Erythroblast (primary cell): ENCODE measurements around the gene GCNT2.
A peak's percentile ranks its signal among the peaks of the same experiment; 100 is the strongest.

ENCODE experiments used
- DNase-seq, 2 experiments: peaks; one replicate each; lab custom pipeline; 2025; lab: John Stamatoyannopoulos, UW
- GATA1 ChIP-seq: IDR thresholded peaks from 2 replicates; pipeline ENCODE4 v1.6.1; 2011; ENCODE audit warnings: low read depth, mild to moderate bottlenecking, control low read depth, low read length, moderate library complexity
- POLR2A ChIP-seq: IDR thresholded peaks from 2 replicates; pipeline ENCODE4 v1.6.1; 2011; ENCODE audit warnings: mild to moderate bottlenecking, low read length

Gene GCNT2

DNA sequence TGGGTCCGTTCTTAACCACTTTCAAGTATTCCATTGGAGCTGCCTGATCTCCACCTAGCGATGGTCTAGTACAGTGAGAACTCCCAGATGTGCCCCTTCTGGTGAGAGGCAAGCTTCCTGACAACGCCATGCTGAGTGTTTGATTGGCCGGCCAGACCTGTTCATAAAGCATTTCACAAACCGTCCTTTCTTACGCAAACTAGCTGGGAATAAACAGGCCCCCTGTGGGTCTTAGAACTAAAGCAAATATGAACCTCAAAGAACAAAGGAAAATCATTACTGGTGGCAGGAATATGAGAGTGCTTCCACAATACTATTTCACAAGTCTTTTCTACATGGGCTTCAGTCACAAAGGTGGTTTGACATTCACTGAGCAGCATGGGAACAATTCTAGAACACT is 15.6 kb upstream of the GCNT2 start:
- no peak for DNase-seq
- TF ChIP-seq GATA1 = no peak
- TF ChIP-seq POLR2A = no peak

DNA sequence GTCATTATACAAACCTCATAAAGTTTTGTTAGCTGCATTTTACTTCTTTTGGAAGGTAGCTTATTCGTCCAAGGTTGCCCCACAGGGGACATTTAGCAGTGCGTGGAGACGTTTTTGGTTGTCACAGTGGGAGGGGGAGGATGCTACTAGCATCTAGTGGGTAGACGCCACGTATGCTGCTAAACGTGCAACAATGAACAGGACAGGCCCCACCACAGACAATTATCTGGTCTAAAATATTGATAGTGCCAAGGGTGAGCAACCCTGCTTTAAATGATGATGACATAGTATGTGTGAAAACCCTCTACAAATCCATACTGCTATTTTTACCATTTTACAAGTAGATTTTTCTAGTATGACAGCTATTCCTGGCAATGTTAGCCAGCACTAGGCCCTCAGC is 13.9 kb upstream of the GCNT2 start:
- TF ChIP-seq POLR2A = no peak
- TF ChIP-seq GATA1 = no peak

DNA sequence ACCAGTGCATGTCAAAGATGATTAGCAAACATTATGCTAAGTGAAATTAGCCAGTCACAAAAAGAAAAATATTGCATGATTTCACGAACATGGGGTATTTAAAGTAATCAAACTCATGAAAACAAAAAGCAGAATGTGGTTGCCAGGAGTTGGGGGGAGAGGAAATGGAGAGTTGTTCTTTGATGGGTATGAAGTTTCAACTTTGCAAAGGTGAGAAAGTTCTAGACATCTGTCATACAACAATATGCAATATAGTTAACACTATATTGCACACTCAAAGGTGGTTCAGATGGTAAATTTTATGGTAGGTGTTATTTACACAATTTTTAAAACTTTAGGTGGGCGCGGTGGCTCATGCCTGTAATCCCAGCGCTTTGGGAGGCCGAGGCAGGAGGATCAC is 13.4 kb upstream of the GCNT2 start:
- TF ChIP-seq POLR2A = no peak
- TF ChIP-seq GATA1 = no peak
- no peak for DNase-seq

More for the DNA sequence above, 13.9 kb upstream of the GCNT2 start:
- no peak for DNase-seq

DNA sequence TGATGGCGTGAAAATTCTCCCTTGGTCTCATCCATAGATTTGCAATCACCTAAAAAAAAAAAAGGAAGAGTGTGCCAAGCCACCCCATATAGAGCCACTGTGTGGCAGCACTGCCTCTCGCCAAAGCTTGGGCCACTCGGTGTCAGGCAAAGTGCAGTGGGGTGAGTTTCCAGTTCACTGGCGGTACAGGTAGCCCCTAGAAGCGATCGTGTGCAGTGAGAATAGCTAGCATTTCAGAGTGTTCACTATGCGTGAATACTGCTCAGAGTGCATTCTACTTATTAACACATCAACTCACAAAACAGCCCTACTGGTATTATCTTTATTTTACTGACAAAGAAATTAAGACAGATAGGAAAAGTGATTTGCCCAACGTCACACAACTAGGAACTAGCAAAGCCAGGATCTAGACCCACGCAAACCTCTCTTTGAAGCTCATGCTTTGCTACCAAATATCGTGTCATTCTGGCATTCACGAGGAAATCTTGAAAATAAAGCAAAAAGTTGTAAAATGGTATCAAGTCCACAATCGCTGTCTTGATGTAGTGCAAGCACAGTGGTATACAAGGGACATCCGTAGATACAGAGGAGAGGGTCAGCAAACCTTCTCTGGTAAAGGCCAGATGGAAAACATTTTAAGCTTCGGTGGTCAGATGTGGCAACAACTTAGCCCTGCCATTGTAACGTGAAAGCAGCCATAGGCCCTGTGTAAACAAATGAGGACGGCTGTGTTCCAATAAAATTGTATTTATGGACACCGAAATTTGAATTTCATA is 10.4 kb upstream of the GCNT2 start:
- TF ChIP-seq GATA1 (no peak), POLR2A (no peak)
- DNase-seq = peak; percentile 74 to 77

DNA sequence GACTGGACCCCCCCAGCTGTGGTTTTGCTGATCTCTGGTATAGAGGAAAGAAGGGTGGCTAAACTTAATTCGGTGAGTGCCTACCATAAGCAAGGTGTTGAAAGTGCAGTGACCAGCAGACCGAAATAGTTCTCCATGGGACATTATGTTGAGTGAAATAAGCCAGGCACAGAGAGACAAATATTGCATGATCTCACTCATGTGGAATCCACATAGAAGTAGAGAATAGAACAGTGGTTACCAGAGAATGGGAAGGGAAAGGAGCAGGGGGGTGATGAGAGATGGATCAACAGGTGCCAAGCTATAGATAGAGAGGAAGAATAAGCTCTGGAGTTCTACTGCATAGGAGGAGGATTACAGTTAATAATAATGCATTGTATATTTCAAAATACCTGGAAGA is 9.7 kb upstream of the GCNT2 start:
- TF ChIP-seq POLR2A (no peak), GATA1 (no peak)
- DNase-seq = no peak

DNA sequence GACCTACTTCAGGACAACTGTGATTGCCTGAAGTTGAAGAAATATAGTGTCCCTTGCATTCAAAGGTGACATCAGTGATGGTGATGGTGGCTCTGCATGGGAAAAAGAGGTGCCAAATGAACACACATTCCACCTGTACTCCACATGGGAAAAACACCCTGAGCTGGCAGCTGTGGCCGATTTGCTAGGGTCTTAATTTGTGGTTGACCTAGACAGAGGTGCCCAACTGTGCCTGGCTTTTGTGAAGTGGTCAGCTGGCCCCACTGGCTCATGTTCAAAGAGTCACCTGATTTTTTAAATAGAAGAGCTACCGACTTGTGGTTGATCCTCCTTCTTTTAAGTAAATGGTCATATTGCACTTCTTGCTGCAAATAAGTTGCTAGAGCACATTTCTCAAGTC is 7.6 kb upstream of the GCNT2 start:
- DNase-seq = no peak
- no peak for TF ChIP-seq GATA1
- no peak for TF ChIP-seq POLR2A

DNA sequence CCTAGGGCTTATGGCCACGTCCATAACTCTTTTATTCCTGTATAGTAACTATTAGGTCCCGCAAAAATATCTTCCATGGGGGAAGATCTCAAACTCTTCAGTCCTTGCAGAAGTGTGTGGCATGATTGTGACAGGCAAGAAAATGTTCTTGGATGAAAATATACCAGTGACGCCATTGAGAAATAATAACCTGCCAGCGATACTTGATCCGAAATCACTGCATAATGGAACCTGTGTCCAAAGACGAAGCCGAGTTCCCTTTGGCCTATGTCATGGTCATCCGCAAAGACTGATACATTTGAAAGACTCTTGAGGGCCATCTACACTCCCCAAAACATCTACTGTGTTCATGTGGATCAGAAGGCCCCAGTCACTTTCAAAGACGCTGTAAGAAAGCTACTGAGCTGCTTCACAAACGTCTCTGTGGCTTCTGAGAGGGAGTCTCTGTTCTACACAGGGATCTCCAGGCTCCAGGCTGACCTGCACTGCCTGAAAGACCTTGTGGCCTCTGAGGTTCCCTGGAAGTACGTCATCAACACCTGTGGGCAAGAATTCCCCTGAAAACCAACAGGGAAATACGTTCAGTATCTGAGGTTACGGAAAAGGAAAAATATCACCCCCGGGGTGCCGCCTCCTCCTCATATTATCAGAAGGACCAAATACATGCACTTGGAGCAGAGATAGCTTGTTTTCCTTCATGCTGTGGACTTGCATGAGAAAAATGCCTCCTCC is 6.9 kb upstream of the GCNT2 start:
- TF ChIP-seq GATA1 = no peak
- TF ChIP-seq POLR2A = no peak
- DNase-seq = no peak

DNA sequence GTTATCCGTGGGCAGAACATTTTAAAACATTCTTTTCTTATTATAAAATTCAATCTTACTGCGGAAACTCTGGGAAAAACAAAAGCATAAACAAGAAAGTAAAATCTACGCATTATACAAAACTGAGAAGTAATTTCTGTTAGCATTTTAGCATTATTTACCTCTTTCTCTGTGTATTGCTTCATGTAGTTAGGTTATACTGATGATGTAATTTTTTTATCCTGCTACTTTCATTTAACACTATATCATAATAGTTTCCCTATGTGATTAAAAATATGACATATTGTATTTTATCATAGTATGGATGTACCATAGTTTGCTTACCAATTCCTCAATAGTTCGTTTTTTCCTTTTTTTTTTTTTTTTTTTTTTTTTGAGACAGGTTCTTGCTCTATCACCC is 4.2 kb upstream of the GCNT2 start:
- TF ChIP-seq GATA1 (no peak), POLR2A (no peak)

DNA sequence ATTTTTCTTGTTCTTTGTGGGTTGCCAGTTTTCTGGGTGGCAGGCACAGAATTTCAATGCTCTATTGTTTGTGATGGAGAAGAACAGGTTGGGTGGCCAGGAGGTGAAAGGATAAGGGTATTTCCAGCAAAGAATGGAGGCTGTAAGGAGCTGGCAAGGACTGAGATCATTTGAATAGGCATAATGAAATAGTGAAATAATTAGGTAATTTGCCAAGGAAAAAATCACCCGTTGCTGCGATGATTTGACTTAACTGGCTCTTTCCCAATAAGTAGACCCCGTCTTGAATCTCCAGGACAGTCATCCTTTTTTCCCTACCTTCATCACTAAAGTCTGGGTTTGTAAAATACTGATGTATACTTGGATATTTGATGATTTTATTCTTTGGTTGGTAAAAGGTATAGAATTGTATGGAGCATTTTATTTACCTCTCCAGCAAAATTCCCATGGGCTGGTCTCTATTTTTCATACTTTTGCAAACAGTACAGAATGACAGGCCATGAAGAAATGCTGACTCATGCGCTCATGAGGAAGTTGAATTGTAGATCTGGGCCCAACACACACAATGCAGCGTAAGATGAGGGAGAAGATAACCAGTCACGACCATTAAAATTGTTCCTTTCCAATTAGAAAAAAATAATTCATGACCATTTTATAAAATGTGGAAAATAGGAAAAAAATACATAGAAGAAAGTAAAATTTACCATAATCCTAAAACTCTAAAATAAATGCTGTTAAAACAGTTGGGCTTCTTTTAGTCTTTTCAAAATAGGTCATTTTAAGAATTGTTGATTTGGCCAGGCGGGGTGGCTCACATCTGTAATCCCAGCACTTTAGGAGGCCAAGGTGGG is 2.4 kb upstream of the GCNT2 start:
- DNase-seq = peak; percentile 81 to 91
- no peak for TF ChIP-seq POLR2A
- peak; percentile 78 for TF ChIP-seq GATA1

More for the DNA sequence above, 4.2 kb upstream of the GCNT2 start:
- DNase-seq = no peak

DNA sequence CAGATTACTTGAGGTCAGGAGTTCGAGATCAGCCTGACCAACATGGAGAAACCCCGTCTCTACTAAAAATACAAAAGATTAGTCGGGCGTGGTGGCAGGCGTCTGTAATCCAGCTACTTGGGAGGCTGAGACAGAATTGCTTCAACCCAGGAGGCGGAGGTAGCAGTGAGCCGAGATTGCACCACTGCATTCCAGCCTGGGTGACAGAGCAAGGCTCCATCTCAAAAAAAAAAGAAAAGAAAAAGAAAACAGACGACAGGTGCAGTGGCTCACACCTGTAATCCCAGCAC is 1.8 kb upstream of the GCNT2 start:
- peak in 1 of 2 experiments; percentile 46 for DNase-seq

DNA sequence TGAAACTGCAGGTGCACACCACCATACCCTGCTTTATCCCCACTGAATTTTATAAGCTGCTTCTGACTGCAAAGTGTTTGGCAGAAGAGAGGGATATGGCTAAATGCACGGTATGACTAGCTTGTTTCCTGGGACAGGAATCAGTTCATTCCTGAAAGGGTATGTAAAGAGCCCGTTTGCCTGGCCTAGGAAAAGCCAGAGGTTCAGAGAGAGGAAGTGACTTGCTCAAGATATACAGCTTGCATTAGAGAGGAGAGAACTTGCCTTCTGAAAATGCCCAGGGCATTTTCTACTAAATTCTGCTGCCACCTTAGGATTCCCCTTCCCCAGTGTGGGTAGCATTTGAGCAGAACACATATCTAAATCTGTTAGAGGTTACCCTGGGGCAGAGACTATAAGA is 683 bp upstream of the GCNT2 start:
- no peak for TF ChIP-seq GATA1
- no peak for TF ChIP-seq POLR2A
- DNase-seq = peak in 1 of 2 experiments; percentile 26

DNA sequence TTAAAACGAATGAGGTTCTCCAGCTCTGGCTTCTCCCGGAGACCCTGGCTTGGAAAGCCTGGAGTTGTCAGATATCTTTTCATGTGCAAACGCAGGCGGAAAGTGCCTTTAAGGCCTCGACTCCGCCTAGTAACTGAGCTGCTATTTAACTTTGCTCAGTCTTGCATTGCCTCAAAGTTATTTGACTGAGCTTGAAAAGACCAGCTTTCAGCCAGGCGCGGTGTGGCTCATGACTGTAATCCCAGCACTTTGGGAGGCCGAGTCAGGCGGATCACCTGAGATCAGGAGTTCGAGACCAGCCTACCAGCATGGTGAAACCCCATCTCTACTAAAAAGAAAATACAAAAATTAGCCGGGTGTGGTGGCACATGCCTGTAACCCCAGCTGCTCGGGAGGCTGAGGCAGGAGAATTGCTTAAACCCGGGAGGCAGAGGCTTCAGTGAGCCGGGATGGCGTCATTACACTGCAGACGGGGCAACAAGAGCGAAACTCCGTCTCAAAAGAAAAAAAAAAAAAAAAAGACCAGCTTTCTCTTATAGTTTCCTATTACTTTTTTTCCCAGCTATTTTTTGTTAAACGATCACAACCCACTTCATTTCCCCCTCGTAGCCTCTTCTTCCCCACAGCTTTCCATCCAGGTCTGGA is 1.9 kb downstream of the GCNT2 start:
- no peak for DNase-seq
- TF ChIP-seq GATA1 (no peak), POLR2A (no peak)

DNA sequence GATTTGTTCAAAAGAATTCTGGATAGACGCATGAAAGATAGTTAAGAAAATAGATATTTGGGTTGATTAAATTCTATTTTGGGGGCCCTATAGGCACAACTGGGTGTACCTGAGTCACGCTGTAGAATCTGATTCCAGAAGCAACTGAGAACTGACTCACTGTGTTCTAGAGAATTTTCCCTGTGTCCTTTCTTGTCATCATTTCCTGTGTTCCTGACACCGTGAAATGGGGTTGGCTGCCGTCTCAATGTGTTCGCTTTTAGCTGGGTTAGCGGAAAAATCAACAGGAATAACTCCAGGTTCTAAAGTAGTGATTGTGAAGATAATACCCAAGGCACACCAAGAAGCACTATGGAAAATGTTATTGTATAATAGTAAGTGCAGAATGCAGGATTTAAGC is 5.0 kb downstream of the GCNT2 start:
- TF ChIP-seq POLR2A (no peak), GATA1 (no peak)
- no peak for DNase-seq
